ENCODE measurements around the gene CHIC2.

DNA sequence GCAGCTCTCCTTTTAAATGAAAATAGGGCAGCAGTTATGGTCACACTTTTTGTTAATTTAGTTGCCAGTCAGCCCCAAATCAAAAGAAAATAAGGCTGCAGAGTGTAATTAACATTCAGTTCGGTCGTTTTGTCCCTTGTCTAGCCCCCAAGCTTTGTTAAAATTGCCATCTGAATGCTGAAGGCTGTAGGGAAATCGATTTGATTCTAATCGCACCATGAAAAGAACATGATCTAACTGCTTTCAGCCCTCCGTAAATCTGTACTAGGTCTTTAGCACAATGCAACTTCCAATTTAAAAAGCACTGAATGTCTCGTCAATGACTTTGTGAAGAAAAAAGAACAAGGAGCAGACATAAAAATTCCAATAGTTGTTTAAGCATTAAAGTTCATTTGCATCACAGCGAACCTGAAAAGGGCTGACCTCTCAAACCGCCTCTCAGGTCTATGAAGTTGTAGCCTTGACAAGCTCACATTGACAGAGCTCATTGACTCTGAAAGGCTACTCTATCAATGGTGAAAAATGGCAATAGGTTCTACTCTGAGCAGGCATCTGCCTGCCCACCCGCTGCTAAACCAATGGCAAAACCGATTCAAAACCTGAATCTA is 48.9 kb downstream of the CHIC2 start:
- TF ChIP-seq, protein P1, sequence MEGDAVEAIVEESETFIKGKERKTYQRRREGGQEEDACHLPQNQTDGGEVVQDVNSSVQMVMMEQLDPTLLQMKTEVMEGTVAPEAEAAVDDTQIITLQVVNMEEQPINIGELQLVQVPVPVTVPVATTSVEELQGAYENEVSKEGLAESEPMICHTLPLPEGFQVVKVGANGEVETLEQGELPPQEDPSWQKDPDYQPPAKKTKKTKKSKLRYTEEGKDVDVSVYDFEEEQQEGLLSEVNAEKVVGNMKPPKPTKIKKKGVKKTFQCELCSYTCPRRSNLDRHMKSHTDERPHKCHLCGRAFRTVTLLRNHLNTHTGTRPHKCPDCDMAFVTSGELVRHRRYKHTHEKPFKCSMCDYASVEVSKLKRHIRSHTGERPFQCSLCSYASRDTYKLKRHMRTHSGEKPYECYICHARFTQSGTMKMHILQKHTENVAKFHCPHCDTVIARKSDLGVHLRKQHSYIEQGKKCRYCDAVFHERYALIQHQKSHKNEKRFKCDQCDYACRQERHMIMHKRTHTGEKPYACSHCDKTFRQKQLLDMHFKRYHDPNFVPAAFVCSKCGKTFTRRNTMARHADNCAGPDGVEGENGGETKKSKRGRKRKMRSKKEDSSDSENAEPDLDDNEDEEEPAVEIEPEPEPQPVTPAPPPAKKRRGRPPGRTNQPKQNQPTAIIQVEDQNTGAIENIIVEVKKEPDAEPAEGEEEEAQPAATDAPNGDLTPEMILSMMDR (IDR thresholded peaks at IDR 0.05; ENCODE audit: low read length), result no peak
- TF ChIP-seq EZH2 (IDR thresholded peaks at IDR 0.05; ENCODE audit: borderline replicate concordance, low read length), result no peak
